GM13977 (cell line): ENCODE results near the gene HOATZ.

Experiments used
- DNase-seq: peaks from one replicate; pipeline ENCODE4 v3.0.0; 2012; ENCODE audit warnings: low spot score
- CTCF ChIP-seq: IDR thresholded peaks from 2 replicates; pipeline ENCODE4 v1.5.1; 2012; ENCODE audit warnings: mild to moderate bottlenecking, control low read depth; ENCODE audit not compliant: insufficient read depth; ENCODE audit errors: extremely low read depth, missing control alignments
- in situ Hi-C: fragments of 300-500 bp; cut with MboI; formaldehyde crosslinking; loops from one replicate; pipeline ENCODE4 v1.12.0; 2022; ENCODE audit warnings: low sequenced_read_pairs, low pct_unique_long_range_greater_than_20kb, mixed read lengths, inconsistent platforms; ENCODE audit not compliant: unreplicated experiment

Gene HOATZ

DNA sequence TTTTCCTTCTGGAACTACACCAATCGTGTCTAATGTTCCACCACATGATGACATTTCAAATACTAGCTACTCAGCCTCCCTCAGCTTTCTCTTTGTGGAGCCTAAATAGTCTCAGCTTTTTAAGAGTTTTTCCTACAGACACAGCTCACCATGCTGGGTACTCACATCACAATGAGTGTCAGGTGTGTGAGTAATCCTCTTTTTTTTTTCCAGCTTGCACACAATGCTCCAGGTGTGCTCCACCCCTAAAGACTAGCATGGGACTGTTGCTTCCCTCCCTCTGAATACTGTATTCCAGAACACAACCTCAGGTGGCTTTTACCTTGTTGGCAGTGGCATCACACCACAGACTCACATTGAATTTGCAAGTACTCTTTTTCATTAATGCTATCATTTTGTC is 14.1 kb upstream of the HOATZ start:
- no peak for DNase-seq
- TF ChIP-seq CTCF: no peak
- in situ Hi-C loops: no loop called here

DNA sequence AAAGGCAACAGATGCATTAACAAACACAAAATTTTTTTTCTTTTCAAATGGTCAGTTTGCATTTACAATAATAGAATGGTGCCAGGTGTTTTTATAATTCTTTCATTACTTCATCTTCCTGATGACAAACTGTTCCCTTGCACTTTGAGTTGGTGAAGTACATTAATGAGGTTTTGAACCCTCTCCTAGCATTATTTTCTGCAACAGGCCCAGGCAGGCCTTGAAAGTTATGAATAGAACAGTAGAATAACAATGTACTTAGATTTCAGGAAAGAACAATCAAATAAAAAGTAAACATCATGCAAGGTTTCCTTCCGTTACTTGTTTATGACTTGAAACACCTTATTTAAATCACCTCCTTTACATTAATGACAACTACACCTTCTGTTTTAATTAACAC is 12.0 kb upstream of the HOATZ start:
- TF ChIP-seq CTCF: no peak
- in situ Hi-C loops: no loop called here
- DNase-seq: no peak

DNA sequence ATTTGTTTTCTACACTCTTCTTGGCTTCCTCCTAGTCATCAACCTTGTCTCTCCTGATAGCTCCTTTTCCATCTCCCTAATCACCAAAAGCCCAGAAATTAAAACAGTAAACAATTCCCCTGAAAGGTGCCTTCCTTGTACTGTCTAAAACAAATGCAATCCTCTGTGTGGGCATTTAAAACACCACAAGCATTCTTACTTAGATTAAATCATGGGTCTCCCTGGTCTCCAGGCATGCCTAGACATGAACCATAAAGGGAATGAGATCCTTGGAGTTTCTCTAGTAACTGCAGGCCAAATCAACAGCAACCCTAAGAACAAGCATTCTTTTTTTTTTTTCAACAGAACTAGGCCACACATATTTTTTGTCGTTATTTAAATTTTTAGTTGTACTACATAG is 4.3 kb upstream of the HOATZ start:
- DNase-seq: no peak
- in situ Hi-C loops: no loop called here
- TF ChIP-seq CTCF: no peak

GRCh38 chr11:111512296-111513239 is 2.0 kb upstream of the HOATZ start, which contains the start of gene BTG4:
TSS of gene BTG4 (minus strand) at chr11:111512386. CDS start at chr11:111498776, 13,610 bp downstream.
- peak; percentile 54 for DNase-seq
- in situ Hi-C loops: no loop called here

GRCh38 chr11:111513240-111513605 is 1.4 kb upstream of the HOATZ start:
- in situ Hi-C loops: no loop called here
- peak; percentile 27 for DNase-seq
- TF ChIP-seq CTCF: no peak

More at GRCh38 chr11:111512296-111513239, 2.0 kb upstream of the HOATZ start, which contains the start of gene BTG4:
- no peak for TF ChIP-seq CTCF

DNA sequence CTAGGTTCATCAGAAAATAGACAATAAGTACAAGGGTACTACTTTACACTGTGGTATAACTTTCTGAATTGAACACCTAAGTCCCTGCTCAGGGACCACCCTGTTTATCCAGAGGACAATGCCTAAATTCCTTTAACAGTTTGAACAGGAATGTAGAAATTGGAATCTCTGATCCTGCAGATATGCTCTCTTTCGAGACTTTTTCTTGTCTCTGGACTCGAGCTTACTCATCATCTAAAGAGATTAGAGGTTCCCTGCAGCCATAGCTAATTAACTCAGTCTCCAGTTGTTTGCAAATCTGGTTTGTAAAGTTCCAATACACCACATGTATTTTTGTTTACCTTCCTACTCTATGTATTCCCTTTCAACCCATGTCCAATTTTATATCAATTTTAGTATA is 1.0 kb downstream of the HOATZ start:
- DNase-seq: no peak
- no peak for TF ChIP-seq CTCF
- in situ Hi-C loops: no loop called here
